Upper lobe of left lung (tissue), 6 donors: ENCODE measurements around the gene RENBP. TPM values are rescaled to one million over a fixed set of nuclear protein-coding genes. Genes with fewer than 3 reads are reported as not detected.
A peak's percentile ranks its signal among the peaks of the same experiment; 100 is the strongest.

Experiments used
- ATAC-seq, 2 donors: fragments of 200-7000 bp; cut with Tn5 transposase; one replicate each; pipeline ENCODE4 v1.9.1; 2022; ENCODE audit warnings: mild to moderate bottlenecking in 2 of 2, moderate library complexity in 2 of 2; ENCODE audit not compliant: low FRiP score in 2 of 2
- DNase-seq, 2 donors: peaks; one replicate each; pipeline ENCODE4 v3.0.0-alpha.2; 2019 to 2020
- H3K27ac ChIP-seq, 4 donors: fragments of 200-600 bp; sonication (generic); one replicate each; pipeline ENCODE4 v1.5.1; 2016 to 2019
- H3K27me3 ChIP-seq, 4 donors: fragments of 200-600 bp; sonication (generic); one replicate each; pipeline ENCODE4 v1.5.1; 2017 to 2019
- H3K36me3 ChIP-seq, 4 donors: fragments of 200-600 bp; sonication (generic); one replicate each; pipeline ENCODE4 v1.5.1; 2016 to 2019
- H3K4me1 ChIP-seq, 4 donors: fragments of 200-600 bp; sonication (generic); one replicate each; pipeline ENCODE4 v1.5.1; 2018 to 2019
- H3K4me3 ChIP-seq, 4 donors: fragments of 200-600 bp; sonication (generic); one replicate each; pipeline ENCODE4 v1.5.1; 2017 to 2019; ENCODE audit warnings: mild to moderate bottlenecking in 2 of 4, moderate library complexity in 1 of 4
- H3K9me3 ChIP-seq, 4 donors: fragments of 200-600 bp; sonication (generic); one replicate each; pipeline ENCODE4 v1.5.1; 2018 to 2019
- CTCF ChIP-seq, 6 experiments: fragments of 450-650 bp in 4 of 6; fragments of 200-600 bp in 2 of 6; sonication (generic) in 2 of 6; IDR thresholded peaks; one replicate each; pipeline ENCODE4 v1.5.1; 2016 to 2019; ENCODE audit warnings: antibody characterized with exemption in 6 of 6
- EP300 ChIP-seq, 4 donors: sonication (generic); formaldehyde crosslinking; IDR thresholded peaks; one replicate each; pipeline ENCODE4 v1.5.1; 2017; ENCODE audit warnings: antibody characterized with exemption in 4 of 4, control low read depth in 2 of 4
- POLR2A ChIP-seq, 4 donors: fragments of 450-650 bp; IDR thresholded peaks; one replicate each; pipeline ENCODE4 v1.5.1; 2016 to 2017; ENCODE audit warnings: antibody characterized with exemption in 4 of 4, mild to moderate bottlenecking in 2 of 4
- POLR2AphosphoS5 ChIP-seq, 2 donors: sonication (generic); formaldehyde crosslinking; IDR thresholded peaks; one replicate each; pipeline ENCODE4 v1.5.1; 2017; ENCODE audit warnings: antibody characterized with exemption in 2 of 2
- WGBS, 2 donors: methylation state at CpG; one replicate each; pipeline ENCODE4 v1.1.5; 2017 to 2018; 5-methylcytosine and 5-hydroxymethylcytosine counted together
- total RNA-seq, 6 donors: library from RNA; depleted of rRNA in 4 of 6; stranded (reverse); fragments of >200 nt in 4 of 6; gene quantifications; one replicate each; pipeline versions ENCODE4 v1.1.0 to v1.2.1, GENCODE V29; 2016 to 2021
- donor health status: DM: no; HTN: no; CAD: no; lungs with moderate emphysema.
- donor health status: DM: no; HTN: yes; CAD: no; lungs with severe emphysema.

RENBP gene
- total RNA-seq: 10 to 100 TPM; 32.8 to 81.7 (median 54.5) TPM

GRCh38 chrX:153944140-153944799 lies at the start of gene RENBP:
Gene RENBP (minus strand): TSS chrX:153944643. CDS start chrX:153944610, 33 bp downstream.
- TF ChIP-seq POLR2A (IDR thresholded peaks at IDR 0.05) (peak in 1 of 4 donors; percentile 50), POLR2AphosphoS5 (IDR thresholded peaks at IDR 0.05) (peak in 1 of 2 donors; percentile 34), CTCF (IDR thresholded peaks at IDR 0.05) (no peak)
- ATAC-seq (peak; percentile 39 to 73), DNase-seq (peak in 1 of 2 donors; percentile 79)
- Histone ChIP-seq H3K4me1 (peaks cover 6 to 71% (median 8%) of the 10 kb centered on the region in 4 donors), H3K27me3 (no peaks in the 10 kb centered on the region), H3K36me3 (peaks cover 0 to 12% (median 4%) of the 10 kb centered on the region in 4 donors), H3K27ac (peak within 1 kb of the TSS; percentile 12 to 87 (median 61)), H3K9me3 (no peaks in the 10 kb centered on the region), H3K4me3 (peak within 1 kb of the TSS; percentile 22 to 59 (median 49))
- 36% methylated on average over 29 of the region's 31 CpGs; no CpG with 5 or more reads in 1 of the 2 donors for WGBS, 2 donors

GRCh38 chrX:153993978-153994377 lies 49.5 kb upstream of the RENBP start:
- H3K27ac ChIP-seq: no peak overlapping the region

GRCh38 chrX:153993079-153993478 lies 48.6 kb upstream of the RENBP start:
- H3K4me3 ChIP-seq: no peak overlapping the region
- no peak for TF ChIP-seq CTCF (IDR thresholded peaks at IDR 0.05)
- no peak for TF ChIP-seq POLR2AphosphoS5 (IDR thresholded peaks at IDR 0.05)
- TF ChIP-seq EP300 (IDR thresholded peaks at IDR 0.05): no peak
- TF ChIP-seq POLR2A (IDR thresholded peaks at IDR 0.05): no peak
- no peaks in the 10 kb centered on the region for H3K36me3 ChIP-seq
- 80 to 92% methylated on average over 1 to 10 of the region's 12 CpGs for WGBS, 2 donors
- no peaks in the 10 kb centered on the region for H3K4me1 ChIP-seq
- ATAC-seq (no peak), DNase-seq (no peak)
- peaks cover 0 to 5% (median 0%) of the 10 kb centered on the region in 4 donors for H3K9me3 ChIP-seq
- H3K27ac ChIP-seq: no peak overlapping the region
- no peaks in the 10 kb centered on the region for H3K27me3 ChIP-seq

More at GRCh38 chrX:153993978-153994377, 49.5 kb upstream of the RENBP start:
- no peak for DNase-seq
- WGBS, 2 donors: 90% methylated on average over 9 to 10 of the region's 10 CpGs
- H3K9me3 ChIP-seq: peaks cover 0 to 5% (median 0%) of the 10 kb centered on the region in 4 donors
- TF ChIP-seq POLR2A (IDR thresholded peaks at IDR 0.05): no peak
- TF ChIP-seq POLR2AphosphoS5 (IDR thresholded peaks at IDR 0.05): no peak
- TF ChIP-seq CTCF (IDR thresholded peaks at IDR 0.05): no peak
- TF ChIP-seq EP300 (IDR thresholded peaks at IDR 0.05): no peak
- no peaks in the 10 kb centered on the region for H3K36me3 ChIP-seq
- no peak for ATAC-seq
- no peak overlapping the region for H3K4me3 ChIP-seq
- no peaks in the 10 kb centered on the region for H3K4me1 ChIP-seq
- no peaks in the 10 kb centered on the region for H3K27me3 ChIP-seq

- no peaks in the 10 kb centered on the region for H3K27me3 ChIP-seq
- H3K4me1 ChIP-seq: no peaks in the 10 kb centered on the region
- WGBS, 2 donors: 81 to 84% methylated on average over 8 of the region's 8 CpGs
- DNase-seq (peak in 1 of 2 donors; percentile 28), ATAC-seq (no peak)
- H3K4me3 ChIP-seq: no peak overlapping the region
- TF ChIP-seq POLR2A (IDR thresholded peaks at IDR 0.05) (no peak), CTCF (IDR thresholded peaks at IDR 0.05) (no peak), POLR2AphosphoS5 (IDR thresholded peaks at IDR 0.05) (no peak), EP300 (IDR thresholded peaks at IDR 0.05) (no peak)
- H3K36me3 ChIP-seq: no peaks in the 10 kb centered on the region
- H3K9me3 ChIP-seq: peaks cover 0 to 5% (median 0%) of the 10 kb centered on the region in 4 donors
- H3K27ac ChIP-seq: no peak overlapping the region
Observed at GRCh38 chrX:153992180-153992579, 47.7 kb upstream of the RENBP start.
